Measurements from ENCODE around the gene WBP2NL. TPM values are rescaled to one million over a fixed set of nuclear protein-coding genes. Genes with fewer than 3 reads are reported as not detected.
A peak's percentile ranks its signal among the peaks of the same experiment; 100 is the strongest.

WBP2NL gene
- total RNA-seq, 1 donor from 2014 or later, result not detected

GRCh38 chr22:41971431-41971830 is 27.2 kb upstream of the WBP2NL start:
- Histone ChIP-seq H3K79me2 (ENCODE audit: low read depth) (no peaks in the 10 kb centered on the region), H3K27ac (no peak overlapping the region), H3K27me3 (peaks cover 37% of the 10 kb centered on the region), H3F3A (ENCODE audit: low read depth) (peaks cover 29% of the 10 kb centered on the region), H3K4me1 (peaks cover 9% of the 10 kb centered on the region), H3K4me2 (no peak overlapping the region), H4K20me1 (ENCODE audit: low read depth) (no peaks in the 10 kb centered on the region), H3K4me3 (no peak overlapping the region), H3K9ac (no peak overlapping the region), H2AFZ (replicated peaks) (no peak overlapping the region), H3K36me3 (no peaks in the 10 kb centered on the region), H3K9me3 (ENCODE audit: low read depth) (no peaks in the 10 kb centered on the region)
- Mint-ChIP-seq H3K36me3 (peaks cover 5% of the 10 kb centered on the region), H3K9me3 (peaks cover 7% of the 10 kb centered on the region), H3K4me1 (peaks cover 34% of the 10 kb centered on the region), H3K27ac (no peak overlapping the region), H3K4me3 (no peak overlapping the region), H3K27me3 (ENCODE audit: insufficient read depth, low read depth) (peaks cover 22% of the 10 kb centered on the region)
- TF ChIP-seq EZH2 (IDR thresholded peaks at IDR 0.05) (no peak), CTCF (IDR thresholded peaks at IDR 0.05) (no peak), EZH2phosphoT487 (IDR thresholded peaks at IDR 0.05) (no peak)
- no peak for DNase-seq (ENCODE audit: low spot score)

GRCh38 chr22:41974691-41975290 is 23.8 kb upstream of the WBP2NL start:
- Histone ChIP-seq H3K4me3 (no peak overlapping the region), H3K36me3 (no peaks in the 10 kb centered on the region), H3K27ac (no peak overlapping the region), H3K4me2 (no peak overlapping the region), H4K20me1 (ENCODE audit: low read depth) (peaks cover 4% of the 10 kb centered on the region), H2AFZ (replicated peaks) (no peak overlapping the region), H3K79me2 (ENCODE audit: low read depth) (no peaks in the 10 kb centered on the region), H3K9ac (no peak overlapping the region), H3K27me3 (peaks cover 57% of the 10 kb centered on the region), H3K4me1 (peaks cover 10% of the 10 kb centered on the region), H3K9me3 (ENCODE audit: low read depth) (no peaks in the 10 kb centered on the region), H3F3A (ENCODE audit: low read depth) (peaks cover 15% of the 10 kb centered on the region)
- H3K4me3 Mint-ChIP-seq, result peak overlapping the region; percentile 89
- H3K27ac Mint-ChIP-seq, result no peak overlapping the region
- H3K9me3 Mint-ChIP-seq, result peaks cover 3% of the 10 kb centered on the region
- H3K4me1 Mint-ChIP-seq, result peaks cover 35% of the 10 kb centered on the region
- peaks cover 28% of the 10 kb centered on the region for H3K27me3 Mint-ChIP-seq (ENCODE audit: insufficient read depth, low read depth)
- DNase-seq (ENCODE audit: low spot score), result no peak
- H3K36me3 Mint-ChIP-seq, result peaks cover 5% of the 10 kb centered on the region
- TF ChIP-seq EZH2 (IDR thresholded peaks at IDR 0.05) (no peak), EZH2phosphoT487 (IDR thresholded peaks at IDR 0.05) (no peak), CTCF (IDR thresholded peaks at IDR 0.05) (no peak)

GRCh38 chr22:41975299-41976069 is 23.1 kb upstream of the WBP2NL start:
- Mint-ChIP-seq H3K36me3 (peaks cover 5% of the 10 kb centered on the region), H3K27ac (peak overlapping the region; percentile 57), H3K27me3 (ENCODE audit: insufficient read depth, low read depth) (peaks cover 28% of the 10 kb centered on the region), H3K4me1 (peaks cover 28% of the 10 kb centered on the region), H3K9me3 (peaks cover 3% of the 10 kb centered on the region), H3K4me3 (peak overlapping the region; percentile 89)
- no peak for DNase-seq (ENCODE audit: low spot score)
- no peak overlapping the region for H3K9ac ChIP-seq
- peaks cover 15% of the 10 kb centered on the region for H3F3A ChIP-seq (ENCODE audit: low read depth)
- peaks cover 57% of the 10 kb centered on the region for H3K27me3 ChIP-seq
- peak overlapping the region; percentile 97 for H3K4me2 ChIP-seq
- H2AFZ ChIP-seq (replicated peaks), result no peak overlapping the region
- peaks cover 4% of the 10 kb centered on the region for H4K20me1 ChIP-seq (ENCODE audit: low read depth)
- peaks cover 10% of the 10 kb centered on the region for H3K4me1 ChIP-seq
- TF ChIP-seq EZH2 (IDR thresholded peaks at IDR 0.05), result no peak
- TF ChIP-seq CTCF (IDR thresholded peaks at IDR 0.05), result no peak
- TF ChIP-seq EZH2phosphoT487 (IDR thresholded peaks at IDR 0.05), result no peak
- no peak overlapping the region for H3K27ac ChIP-seq
- no peaks in the 10 kb centered on the region for H3K9me3 ChIP-seq (ENCODE audit: low read depth)
- H3K36me3 ChIP-seq, result no peaks in the 10 kb centered on the region
- peak overlapping the region; percentile 80 for H3K4me3 ChIP-seq
- H3K79me2 ChIP-seq (ENCODE audit: low read depth), result no peaks in the 10 kb centered on the region

Data from neural progenitor cell (in vitro differentiated cells).